Activated CD8-positive, alpha-beta memory T cell treated with anti-CD3 and anti-CD28 coated beads, Interleukin-2, amount 50 U/mL, for 24 hours (primary cell): ENCODE data around the gene BPIFB4.
"Not testable (repeated sequence)": the region's sequence is repeated elsewhere in the genome, so short reads cannot be mapped to it uniquely, and the experiment has no call there.

ENCODE experiments used
- DNase-seq: peaks from one replicate; pipeline ENCODE4 v3.0.0-alpha.2; 2020; ENCODE audit errors: extremely low read depth

Gene BPIFB4

GRCh38 chr20:33079259-33079658 is at the start of gene BPIFB4:
Gene BPIFB4, plus strand, starts transcription at chr20:33079643. Its CDS starts 1,884 bp downstream, at chr20:33081527.
- DNase-seq = no peak

DNA sequence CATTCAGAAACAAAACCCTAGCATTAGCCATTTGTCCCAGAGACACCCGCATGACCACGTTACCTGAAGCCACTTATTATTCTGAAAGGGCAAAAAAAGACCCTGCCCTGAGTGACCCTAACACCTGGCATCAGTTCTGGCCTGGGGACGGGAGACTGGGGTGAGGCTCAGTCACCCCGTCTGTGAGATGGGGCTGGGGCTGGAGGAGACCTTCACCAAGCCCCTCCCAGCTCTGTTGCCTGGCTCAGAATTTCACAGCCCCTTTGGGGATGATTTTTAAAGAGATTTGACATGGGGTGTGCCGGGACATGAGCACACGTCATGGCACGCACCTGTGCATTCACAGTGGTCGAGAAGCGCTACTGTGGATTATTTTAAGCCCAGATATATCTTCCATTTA is 49.4 kb upstream of the BPIFB4 start:
- DNase-seq = no peak

DNA sequence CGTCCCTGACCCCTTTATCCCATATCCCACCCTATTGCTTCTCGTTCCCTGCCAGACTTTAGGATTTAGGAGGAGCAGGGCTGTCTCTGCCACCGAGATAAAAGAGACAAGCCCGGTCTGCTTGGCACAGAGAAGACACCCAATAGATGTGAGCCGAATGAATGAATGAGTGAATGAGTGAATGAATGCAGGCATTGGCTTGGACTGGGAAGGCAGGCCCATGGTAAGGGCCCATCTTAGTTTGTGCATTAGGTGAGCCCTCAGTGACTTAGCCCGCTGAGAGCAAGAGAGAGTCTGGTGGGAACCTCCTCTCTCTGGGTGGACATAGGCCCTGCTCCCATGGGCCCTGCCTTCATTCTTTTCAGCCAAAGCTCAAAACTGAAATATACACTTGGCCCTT is 48.9 kb upstream of the BPIFB4 start:
- DNase-seq = no peak

- DNase-seq = no peak
Observed at GRCh38 chr20:33031531-33031930, 47.9 kb upstream of the BPIFB4 start, which contains the start of gene BPIFB6. Gene BPIFB6, plus strand, starts transcription at chr20:33031648. Its CDS starts 0 bp downstream, at chr20:33031648.

GRCh38 chr20:33032555-33032954 is 46.9 kb upstream of the BPIFB4 start:
- no peak for DNase-seq

- no peak for DNase-seq
Observed at GRCh38 chr20:33033381-33033780, 46.1 kb upstream of the BPIFB4 start.

DNA sequence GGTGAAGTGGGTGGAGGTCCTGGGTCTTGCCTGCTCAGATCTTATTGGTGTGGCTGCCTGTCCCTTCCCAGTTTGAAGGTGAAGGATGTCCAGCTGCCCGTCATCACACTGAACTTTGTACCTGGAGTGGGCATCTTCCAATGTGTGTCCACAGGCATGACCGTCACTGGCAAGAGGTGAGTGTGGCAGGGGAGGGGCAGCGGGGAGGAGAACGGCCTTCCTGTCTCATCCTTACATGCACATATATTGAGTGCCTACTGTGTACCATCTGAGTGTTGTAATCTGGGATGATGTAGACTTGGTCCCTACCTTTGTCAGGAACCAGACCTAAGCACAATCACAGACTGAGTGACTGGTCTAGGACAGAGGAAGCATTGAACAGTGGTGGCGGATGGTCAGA is 45.3 kb upstream of the BPIFB4 start:
- DNase-seq = no peak

- DNase-seq = no peak
Observed at GRCh38 chr20:33034901-33035492, 44.4 kb upstream of the BPIFB4 start.

DNA sequence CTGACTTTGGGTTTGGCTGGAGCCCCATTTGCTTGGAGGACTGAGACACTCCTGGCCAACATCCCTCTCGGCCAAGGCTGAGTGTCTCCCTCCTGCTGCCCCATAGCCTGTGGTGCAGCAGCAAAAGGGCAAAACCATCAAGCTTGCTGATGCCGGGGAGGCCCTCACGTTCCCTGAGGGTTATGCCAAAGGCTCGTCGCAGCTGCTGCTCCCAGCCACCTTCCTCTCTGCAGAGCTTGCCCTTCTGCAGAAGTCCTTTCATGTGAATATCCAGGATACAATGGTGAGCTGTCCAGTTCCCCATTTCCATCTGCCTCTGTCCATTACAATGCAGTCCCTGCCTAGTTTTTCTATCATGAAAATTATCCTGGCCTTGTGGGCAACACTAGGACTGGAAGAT is 42.0 kb upstream of the BPIFB4 start:
- DNase-seq = no peak

DNA sequence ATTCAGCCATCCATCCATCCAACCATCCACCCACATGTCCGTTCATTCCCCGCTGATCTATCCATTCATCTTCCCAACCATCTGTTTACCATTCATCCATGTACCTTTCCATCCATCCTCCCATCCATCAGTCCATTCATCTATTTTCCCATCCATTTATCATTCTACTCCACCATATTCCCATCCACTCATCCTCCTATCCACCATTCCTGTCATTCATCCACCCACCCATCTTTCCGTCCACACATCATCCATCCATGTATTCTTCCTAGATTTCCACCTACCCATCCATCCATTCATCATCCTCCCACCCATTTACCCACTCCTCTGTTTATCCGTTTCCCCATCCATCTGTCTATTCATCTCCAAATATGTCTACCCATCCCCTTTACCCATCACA is 41.2 kb upstream of the BPIFB4 start:
- no peak for DNase-seq

GRCh38 chr20:33042430-33042829 is 37.0 kb upstream of the BPIFB4 start:
- DNase-seq = no peak

DNA sequence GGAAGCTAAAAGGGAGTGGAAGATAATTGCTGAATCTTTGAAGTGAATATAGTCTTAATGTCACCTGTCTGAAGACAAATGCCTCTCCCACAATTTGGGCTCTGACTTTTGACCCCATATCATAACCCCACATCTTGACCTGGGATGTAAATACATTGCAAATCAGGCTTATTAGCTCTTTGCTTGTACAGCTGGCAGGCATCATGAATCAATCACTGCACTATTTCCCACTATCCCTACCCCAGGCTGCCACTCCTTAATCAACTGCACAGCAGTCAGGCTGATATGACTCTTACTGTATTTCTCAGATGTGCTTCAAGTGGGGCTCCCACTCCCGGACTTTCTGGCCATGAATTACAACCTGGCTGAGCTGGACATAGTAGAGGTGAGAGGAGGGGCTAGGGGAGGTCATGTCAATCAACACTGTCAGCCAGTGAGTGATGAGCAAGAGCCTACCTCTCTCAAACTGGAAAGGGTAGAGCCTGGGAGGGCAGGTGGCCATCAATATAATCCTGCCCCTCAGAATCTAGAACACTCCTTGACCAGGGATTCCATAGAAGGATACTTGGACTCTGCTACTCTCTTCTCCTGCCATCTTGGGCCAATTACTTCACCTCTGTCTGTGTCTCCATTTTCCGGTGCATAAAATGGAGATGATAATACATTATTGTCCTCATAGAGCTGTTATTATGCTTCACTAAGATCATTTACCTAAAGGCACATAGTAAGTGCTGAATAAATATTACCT is 36.3 kb upstream of the BPIFB4 start:
- no peak for DNase-seq

DNA sequence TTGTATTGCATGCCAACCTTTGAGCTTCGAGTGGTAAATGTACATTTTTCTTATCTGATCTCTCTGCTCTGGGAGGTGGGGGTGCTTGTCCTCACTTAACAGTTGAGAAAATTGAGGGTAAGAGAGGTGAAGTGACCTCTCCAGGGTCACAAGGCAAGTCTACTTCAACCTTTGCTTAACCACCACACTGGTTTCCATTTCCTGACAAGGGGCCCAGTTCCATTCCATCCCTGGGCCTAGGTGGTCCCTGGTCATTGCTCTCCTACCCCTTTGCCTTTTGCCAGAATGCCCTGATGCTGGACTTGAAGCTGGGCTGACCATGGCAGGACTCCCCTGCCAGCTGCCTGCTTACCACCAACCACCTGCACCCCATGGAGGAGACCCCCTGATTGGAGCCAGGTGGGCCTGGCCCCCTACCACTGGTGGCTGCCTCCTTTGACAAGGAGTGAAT is 35.7 kb upstream of the BPIFB4 start:
- DNase-seq = no peak

DNA sequence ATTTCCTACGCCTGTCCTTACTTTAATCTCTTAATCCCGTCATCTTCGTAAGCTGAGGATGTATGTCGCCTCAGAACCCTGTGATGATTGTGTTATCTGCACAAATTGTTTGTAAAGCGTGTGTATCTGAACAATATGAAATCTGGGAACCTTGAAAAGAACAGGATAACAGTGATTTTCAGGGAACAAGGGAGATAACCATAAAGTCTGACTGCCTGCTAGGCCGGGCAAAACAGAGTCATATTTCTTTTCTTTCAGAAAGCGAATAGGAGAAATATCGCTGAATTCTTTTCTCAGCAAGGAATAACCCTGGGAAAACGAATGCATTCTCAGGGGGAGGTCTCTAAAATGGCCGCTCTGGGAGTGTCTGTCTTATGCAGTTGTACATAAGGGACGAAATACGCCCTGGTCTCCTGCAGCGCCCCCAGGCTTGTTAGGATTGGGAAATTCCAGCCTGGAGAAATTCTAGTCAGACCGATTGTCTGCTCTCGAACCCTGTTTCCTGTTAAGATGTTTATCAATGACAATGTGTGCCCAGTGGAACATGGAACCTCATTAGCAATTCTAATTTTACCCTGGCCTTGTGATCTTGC is 34.2 kb upstream of the BPIFB4 start:
- not testable (repeated sequence) for DNase-seq

DNA sequence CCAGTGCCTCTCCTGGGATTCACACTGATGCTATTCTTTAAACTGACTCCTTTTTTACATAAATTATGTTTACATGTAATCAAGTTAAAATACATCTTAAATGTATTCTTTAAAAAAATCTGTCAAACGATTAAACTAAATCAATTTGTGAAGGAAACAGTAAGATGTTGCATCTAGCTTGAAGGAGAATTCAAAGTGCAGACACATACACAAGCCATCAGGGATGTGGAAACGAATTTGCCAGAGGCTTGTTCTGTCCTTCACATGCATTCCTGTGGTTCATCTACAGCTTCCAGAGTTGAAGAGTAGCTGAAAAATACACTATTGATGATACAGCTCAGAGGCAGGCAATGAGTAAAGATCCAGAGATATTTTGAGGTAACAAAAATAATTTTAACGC is 33.0 kb upstream of the BPIFB4 start:
- no peak for DNase-seq

DNA sequence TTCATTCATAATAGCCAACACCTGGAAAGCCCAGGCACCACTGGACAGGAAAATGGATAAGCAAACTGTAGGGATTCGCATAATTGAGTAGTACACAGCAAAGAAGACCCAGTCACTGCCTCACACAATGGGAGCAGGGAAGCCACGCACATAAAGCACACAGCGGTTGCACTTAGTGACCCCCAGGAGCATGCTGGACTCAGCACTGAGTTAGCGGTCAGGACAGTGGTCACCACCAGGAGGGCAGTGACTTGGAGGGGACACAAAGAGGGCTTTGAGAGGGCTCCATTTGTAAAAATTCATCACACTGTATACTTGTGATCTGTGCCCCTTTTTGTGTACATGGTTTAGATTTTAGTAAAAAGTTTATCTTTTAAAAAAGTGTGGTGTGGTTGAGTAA is 28.1 kb upstream of the BPIFB4 start:
- no peak for DNase-seq

- no peak for DNase-seq
Observed at GRCh38 chr20:33053291-33054106, 25.9 kb upstream of the BPIFB4 start, which contains the start of gene BPIFB3. Gene BPIFB3, plus strand, starts transcription at chr20:33053903. Its CDS starts 1,533 bp downstream, at chr20:33055436.

DNA sequence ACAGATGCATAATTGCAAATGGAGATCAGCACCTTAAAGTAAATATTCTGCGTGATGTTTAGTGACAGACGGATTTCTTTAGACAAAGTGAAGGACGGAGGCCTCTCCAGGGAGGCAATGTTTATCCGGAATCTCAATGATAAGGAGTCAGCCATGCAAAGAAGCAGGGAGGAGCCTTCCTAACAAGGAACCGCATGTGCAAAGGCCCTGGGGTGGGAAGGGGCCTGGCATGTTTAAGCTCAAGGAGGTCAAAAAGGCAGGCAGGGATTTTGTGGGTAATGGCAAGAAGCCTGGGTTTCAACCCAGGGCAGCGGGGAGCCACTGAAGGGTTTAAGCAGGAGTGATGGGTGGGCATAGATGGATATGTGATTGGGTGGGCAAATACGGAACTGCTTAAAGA is 25.1 kb upstream of the BPIFB4 start:
- DNase-seq = no peak

- DNase-seq = no peak
Observed at GRCh38 chr20:33054791-33055190, 24.7 kb upstream of the BPIFB4 start.

DNA sequence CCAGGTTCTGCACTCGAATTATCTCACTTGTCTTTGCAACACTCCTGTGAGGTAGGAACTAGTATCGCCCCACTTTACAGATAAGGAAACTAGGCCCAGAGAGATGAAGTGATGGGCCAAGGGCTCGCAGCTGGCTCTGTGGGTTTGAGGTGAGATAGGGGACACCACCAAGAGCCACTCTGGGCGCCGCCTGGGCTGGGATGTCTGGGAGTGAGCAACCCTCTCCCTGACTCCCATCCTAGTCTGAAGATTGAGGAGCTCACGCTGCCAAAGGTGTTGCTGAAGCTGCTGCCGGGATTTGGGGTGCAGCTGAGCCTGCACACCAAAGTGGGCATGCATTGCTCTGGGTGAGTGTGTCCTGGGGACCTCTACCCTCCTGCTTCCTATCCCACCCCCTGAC is 20.3 kb upstream of the BPIFB4 start:
- no peak for DNase-seq

DNA sequence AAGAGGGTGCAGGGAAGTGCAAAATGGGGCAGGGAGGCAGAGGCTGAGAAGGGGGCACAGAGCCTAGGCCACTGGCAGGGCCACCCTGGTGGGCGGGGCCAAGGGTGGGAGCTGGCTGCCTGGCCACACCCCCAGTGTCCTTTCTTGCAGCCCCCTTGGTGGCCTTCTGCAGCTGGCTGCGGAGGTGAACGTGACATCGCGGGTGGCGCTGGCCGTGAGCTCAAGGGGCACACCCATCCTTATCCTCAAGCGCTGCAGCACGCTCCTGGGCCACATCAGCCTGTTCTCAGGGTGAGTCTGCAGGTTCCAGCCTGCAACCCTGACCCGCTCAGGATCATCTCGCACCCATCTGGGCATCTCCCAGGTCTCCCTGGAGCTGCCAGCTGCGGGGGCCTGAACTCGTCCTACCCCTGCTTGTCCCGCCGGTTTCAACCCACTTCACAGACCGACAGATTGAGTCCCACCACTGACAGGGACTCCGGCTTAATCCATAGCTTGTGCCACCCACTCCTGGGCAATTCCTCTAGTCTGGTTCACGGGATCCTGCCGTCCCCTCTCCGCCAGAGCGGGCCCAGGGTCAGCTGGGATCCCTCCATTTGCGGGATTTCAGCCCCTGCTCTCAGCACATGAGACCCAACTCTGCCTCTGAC is 19.6 kb upstream of the BPIFB4 start:
- DNase-seq = no peak

DNA sequence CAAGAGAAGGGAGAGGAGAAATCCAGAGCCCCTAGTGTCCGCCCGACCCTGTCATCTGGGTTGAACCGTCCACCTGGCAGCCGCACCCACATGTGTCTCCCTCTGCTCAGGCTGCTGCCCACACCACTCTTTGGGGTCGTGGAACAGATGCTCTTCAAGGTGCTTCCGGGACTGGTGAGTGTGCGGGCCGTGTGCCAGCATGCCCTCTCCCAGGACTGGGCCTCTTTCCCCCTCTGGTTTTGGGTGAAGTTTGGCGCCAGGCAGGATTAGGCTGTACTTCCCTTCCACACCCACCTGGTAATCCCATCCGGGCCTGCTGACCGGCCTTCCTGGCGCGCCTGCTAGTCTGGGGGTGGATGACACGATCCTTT is 17.8 kb upstream of the BPIFB4 start:
- DNase-seq = no peak
